SH-SY5Y (cell line): ENCODE data around the gene TMEM203.

ENCODE experiments used
- GATA2 ChIP-seq: IDR thresholded peaks from 2 replicates; pipeline ENCODE4 v1.6.1; 2011; ENCODE audit warnings: mild to moderate bottlenecking, low read depth, low read length
- GATA3 ChIP-seq: IDR thresholded peaks from 2 replicates; pipeline ENCODE4 v1.6.1; 2011; ENCODE audit warnings: low read depth, mild to moderate bottlenecking, low read length, moderate library complexity

The TMEM203 gene

GRCh38 chr9:137206602-137207001, 1.2 kb upstream of the TMEM203 start:
- TF ChIP-seq GATA3: no peak
- TF ChIP-seq GATA2: no peak

GRCh38 chr9:137204731-137205125, 720 bp downstream of the TMEM203 start:
- no peak for TF ChIP-seq GATA3
- no peak for TF ChIP-seq GATA2

- TF ChIP-seq GATA3 (no peak), GATA2 (no peak)
These were observed 2.5 kb downstream of the TMEM203 start for GRCh38 chr9:137202966-137203365.

- TF ChIP-seq GATA2 (no peak), GATA3 (no peak)
These were observed 4.1 kb downstream of the TMEM203 start for GRCh38 chr9:137201205-137201868.

- TF ChIP-seq GATA2: no peak
- no peak for TF ChIP-seq GATA3
These were observed 4.9 kb downstream of the TMEM203 start, which contains the start of gene TPRN for GRCh38 chr9:137200311-137201204. TPRN (minus strand) TSS chr9:137200741; CDS start chr9:137200711, 30 bp downstream.

- no peak for TF ChIP-seq GATA2
- TF ChIP-seq GATA3: no peak
These were observed 5.9 kb downstream of the TMEM203 start for GRCh38 chr9:137199411-137200121.

GRCh38 chr9:137198902-137199283, 6.6 kb downstream of the TMEM203 start:
- TF ChIP-seq GATA3 (no peak), GATA2 (no peak)

GRCh38 chr9:137198051-137198901, 7.2 kb downstream of the TMEM203 start:
- TF ChIP-seq GATA3 (no peak), GATA2 (no peak)

- TF ChIP-seq GATA3 (no peak), GATA2 (no peak)
These were observed 9.8 kb downstream of the TMEM203 start for GRCh38 chr9:137195525-137196220.

GRCh38 chr9:137194909-137195308, 10.5 kb downstream of the TMEM203 start:
- TF ChIP-seq GATA3: no peak
- TF ChIP-seq GATA2: no peak

- TF ChIP-seq GATA2: no peak
- no peak for TF ChIP-seq GATA3
These were observed 11.1 kb downstream of the TMEM203 start for GRCh38 chr9:137194388-137194787.

GRCh38 chr9:137193771-137194170, 11.7 kb downstream of the TMEM203 start:
- TF ChIP-seq GATA3: no peak
- no peak for TF ChIP-seq GATA2

GRCh38 chr9:137192859-137193258, 12.6 kb downstream of the TMEM203 start:
- no peak for TF ChIP-seq GATA2
- no peak for TF ChIP-seq GATA3

GRCh38 chr9:137192448-137192780, 13.0 kb downstream of the TMEM203 start:
- no peak for TF ChIP-seq GATA3
- TF ChIP-seq GATA2: no peak
